GM20431 (cell line): ENCODE results near the gene C1orf21.
"Not testable (repeated sequence)": the region's sequence is repeated elsewhere in the genome, so short reads cannot be mapped to it uniquely, and the experiment has no call there.

Experiments used
- in situ Hi-C: fragments of 300-500 bp; cut with MseI, MboI; formaldehyde crosslinking; loops from one replicate; pipeline ENCODE4 v1.15.0; 2020; ENCODE audit warnings: low sequenced_read_pairs; ENCODE audit not compliant: unreplicated experiment

Gene C1orf21

DNA sequence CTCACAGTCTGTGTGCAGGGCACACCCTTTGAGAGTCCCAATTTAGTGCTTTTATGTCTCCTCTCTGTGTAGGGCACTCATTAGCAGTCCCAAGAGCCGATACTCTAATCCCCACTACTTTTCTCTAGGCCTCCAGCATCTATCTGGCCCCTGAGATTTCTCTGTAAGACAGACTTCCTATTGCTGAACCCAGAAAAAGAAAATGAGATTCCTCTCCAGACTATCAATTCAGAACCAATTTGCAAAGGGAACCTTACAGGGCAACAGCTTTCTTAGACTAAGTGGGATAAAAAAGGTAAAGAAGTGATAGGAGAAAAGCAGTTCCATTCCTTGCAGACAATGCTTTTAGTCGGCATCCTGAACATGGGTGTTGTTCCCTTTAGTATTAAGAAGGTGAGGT is 195.6 kb downstream of the C1orf21 start:
- in situ Hi-C loops, result no loop called here

DNA sequence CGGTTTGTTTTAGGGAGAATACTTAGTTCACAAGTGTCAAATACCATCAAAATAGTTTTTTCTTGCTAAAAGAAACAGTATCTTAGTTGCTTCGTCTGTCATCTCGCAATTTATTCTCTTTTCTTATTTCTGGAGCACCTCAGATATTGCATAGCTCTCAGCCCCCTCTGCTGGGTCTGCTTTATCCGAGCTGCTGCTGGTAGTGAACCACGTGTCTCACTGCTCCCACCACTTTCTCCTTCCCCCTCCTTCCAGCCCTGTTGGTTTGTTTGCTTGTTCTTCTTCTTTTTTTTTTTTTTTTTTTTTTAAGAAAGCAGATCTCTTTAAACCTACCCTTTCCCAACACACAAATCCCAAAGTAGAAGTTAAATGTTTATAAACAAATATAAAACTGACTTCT is 197.0 kb downstream of the C1orf21 start:
- in situ Hi-C loops, result no loop called here

DNA sequence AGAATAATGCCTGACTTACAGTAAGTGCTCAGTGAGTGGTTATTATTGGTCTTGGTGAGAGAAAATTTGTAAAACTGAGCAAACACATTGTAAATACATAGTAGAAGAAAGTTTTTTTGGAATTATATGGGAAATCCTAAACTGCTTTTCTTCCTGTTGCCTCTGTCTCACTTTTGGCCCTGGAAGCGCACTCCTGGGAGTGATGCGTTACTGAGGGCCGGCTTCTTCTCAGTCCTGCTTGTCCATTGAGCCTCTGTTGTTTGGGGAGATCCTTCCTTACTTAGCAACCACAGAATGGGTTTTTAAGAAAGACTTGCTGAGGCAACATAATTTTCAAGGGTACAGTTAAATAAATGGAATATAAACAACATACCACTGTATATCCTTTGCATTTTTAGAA is 201.9 kb downstream of the C1orf21 start:
- in situ Hi-C loops, result no loop called here

DNA sequence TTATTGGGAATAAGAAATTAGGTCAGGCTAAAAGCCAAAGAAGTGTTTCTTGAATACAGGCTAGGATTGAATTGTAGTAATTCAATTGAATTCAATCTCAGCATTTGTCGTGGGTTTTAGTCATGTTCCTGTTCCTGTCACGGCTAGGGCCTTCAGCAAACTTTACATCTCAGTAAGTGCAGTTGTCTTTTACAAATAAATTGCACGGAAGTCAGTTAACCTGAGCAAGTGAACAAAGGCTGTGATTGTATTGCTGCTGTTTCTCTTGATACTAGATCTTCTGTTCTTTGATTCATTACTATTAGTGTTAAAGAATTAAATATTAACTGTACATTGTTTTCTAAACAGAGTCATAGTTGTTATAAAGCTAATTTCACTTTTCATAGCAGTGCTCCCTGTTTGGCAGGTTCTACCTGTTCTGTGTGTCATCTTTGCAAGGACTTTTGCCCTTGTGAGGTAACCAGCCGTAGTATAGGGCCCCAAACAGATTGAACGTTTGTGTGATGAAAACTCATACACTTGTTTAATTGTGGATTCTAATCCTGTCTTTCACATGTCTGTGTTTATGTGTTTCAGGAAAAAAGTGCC is 203.4 kb downstream of the C1orf21 start:
- in situ Hi-C loops, result no loop called here

DNA sequence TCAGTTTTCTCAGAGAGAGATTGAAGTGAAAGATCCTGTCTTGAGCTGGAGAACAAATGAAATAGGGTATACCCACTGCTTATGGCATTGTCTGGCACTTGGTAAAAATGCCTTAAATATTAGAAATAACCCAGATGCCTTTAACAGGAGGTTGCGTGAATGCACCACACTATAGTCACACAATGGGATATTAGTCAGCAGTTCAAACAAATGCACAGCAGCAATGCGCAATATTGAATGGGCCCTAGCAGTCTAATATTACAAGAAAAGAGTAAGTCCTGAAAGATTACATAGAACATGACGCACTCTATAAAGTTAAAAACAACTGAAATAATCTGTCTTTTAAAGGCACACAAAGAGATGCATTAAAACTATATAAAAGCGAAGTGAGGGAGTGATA is 206.8 kb downstream of the C1orf21 start:
- in situ Hi-C loops, result no loop called here

DNA sequence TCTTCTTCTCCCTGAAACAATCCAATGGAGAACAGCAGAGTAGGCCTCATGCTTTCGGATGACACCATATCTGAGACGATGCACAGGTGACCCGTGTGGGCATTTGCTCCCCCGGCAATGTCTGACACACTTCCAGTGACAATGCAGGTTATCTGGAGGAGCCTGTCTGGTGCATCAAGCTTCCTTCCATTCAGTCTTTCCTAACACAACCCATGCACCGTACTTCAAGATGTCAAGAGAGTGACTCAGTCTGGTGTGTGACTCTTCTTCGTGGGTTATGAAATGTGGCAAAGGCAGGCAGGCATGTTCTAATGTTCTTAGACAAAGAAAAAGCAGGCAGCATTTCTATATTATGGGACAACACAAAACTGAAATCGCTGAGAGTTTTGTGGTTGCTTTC is 208.8 kb downstream of the C1orf21 start:
- in situ Hi-C loops, result no loop called here

DNA sequence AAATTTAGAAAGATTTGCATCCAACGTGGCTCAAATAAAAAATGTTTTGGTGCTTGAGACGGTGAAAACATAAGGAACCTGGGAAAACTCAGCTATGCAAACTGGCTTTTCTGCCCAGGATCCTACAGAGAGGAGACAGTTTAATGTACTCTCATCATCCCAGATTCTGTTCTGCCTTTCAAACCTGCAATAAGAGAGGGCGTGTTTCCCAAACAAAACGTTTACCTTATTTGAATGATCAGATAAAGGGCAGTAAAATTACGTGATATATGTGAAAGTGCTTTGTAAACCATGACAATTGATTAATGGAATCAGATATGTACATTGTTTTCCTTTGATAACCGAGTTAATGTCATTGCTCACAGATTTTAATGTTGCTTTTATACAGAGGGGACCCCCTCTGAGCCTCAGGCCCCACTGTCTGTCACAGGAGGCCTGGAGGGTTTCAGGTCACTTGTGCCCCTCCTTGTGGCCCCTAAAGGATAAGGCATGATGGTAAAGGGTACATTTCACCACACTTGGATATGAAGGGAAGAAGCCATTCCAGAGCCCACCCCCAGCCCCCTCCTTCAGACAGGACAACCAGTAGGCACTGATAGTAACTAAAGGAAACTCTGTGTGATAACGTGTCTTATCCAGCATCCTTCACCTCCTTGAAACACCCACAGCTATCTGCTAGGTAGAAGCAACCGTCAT is 210.3 kb downstream of the C1orf21 start:
- in situ Hi-C loops, result no loop called here

DNA sequence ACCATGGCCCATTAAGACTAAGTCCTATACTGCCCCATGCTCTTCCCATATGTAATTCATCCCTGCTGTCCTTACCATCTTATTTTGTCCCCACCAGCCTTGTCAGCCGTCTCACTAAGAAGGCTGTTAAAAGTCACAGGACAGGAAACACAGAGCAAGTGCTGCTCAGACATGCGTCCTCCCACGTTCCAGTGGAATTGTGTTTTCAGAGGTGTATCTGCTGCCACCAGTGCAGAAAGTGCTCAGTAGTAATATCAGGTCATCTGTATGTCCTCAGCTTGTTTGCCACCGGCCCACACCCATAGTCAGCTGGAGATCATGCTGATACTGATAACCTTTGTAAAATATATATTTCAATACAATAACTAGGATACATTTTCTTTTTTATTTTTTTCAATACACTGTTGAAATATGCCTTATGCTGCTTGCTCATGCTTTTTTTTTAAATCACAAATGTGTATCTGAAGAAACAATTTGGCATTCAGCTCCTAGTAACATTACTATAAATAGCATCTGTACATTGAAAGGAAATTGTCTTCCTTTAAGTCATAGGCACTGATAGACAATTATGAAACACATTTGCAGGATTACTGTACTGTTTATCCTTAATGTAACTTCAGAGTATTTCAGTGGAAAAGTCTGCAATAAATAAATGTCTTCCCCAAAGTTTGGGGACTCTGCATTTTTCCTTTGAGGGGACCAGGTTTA is 211.0 kb downstream of the C1orf21 start:
- in situ Hi-C loops, result no loop called here

DNA sequence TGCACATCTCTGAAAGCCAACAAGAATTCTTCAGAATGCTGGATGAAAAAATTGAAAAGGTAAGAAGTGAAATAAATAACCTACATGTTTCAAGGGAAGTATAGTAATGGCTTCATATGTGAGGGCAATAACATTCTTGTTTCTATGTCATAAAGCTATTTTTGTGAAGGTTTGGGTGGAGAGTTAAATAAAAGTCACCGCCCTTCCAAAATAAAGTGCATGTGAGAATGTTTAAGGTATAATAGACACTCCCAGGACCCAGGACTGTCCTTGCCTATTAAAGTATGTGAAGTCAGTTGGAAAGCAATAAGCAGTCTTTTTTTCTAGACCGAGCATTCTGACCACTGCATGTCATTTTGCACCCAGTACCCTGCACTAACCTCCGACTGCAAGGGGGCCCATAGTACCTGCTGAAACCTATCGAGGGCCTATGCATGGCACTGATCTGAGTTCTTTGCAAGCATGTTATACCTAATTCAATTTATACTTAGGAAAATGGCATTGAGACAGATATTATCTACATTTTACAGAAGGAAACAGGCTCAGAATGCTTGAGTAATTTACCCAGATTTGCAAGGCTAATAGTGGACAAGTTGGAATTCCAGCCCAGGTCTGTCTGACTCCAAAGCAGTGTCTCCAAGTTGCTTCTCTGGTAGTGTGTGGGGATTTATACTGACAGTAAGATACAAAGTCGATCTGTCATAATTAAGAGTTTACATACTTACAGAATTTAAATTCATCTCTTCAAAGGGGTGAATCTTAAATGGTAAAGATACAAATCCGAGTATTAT is 211.8 kb downstream of the C1orf21 start:
- in situ Hi-C loops, result no loop called here

DNA sequence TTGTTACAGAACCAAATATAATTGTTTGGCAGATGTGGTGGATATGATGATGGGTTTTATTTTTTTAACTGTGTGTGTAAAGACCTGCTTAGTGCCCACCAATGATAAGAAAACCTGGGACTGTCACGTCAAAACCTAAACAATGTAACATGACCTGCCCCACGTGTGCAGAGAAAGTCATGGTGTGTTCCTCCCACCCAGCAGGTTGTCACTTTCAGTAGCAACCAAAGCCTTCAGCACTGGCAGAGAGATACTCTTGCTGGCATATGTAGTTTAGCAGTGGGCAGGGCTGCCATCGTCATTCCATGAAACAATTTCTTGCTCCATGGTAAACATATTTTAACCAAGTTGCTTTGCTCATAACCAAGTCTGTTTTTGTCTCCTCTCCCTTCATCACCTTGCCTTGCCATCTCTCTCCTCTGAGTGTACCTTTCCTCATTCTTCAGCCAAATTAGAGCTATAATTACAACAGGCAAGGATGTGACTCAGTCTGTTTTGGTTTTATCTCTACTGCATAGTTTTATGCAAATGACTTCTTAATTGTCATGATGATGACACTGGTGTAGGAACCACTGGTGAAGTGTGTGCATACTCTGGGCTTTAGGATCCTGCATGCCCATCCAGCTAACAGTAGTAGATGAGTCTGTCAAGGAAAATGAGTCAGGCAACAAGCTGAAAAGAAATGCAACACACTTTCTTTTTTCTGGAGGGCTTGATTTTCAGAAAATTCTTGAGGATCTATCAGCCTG is 217.5 kb downstream of the C1orf21 start:
- in situ Hi-C loops, result no loop called here

DNA sequence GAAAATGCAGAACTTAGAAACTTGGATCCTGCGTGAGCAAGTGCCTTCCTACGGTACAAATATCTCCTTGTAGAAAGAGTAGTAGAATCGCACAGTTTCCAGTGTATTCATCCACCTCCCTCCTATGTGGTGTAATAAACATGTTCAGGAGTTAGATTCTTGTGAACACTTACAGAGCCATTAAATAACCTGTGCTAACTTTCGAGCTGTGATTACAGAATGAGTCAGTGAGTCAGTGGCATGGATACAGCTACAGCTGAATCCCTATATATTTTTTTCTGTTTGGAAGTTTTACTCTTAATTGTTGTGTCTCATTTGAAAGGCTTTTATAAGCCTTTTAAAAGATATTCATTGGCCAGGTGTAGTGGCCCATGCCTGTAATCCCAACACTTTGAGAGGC is 219.1 kb downstream of the C1orf21 start:
- in situ Hi-C loops, result no loop called here

DNA sequence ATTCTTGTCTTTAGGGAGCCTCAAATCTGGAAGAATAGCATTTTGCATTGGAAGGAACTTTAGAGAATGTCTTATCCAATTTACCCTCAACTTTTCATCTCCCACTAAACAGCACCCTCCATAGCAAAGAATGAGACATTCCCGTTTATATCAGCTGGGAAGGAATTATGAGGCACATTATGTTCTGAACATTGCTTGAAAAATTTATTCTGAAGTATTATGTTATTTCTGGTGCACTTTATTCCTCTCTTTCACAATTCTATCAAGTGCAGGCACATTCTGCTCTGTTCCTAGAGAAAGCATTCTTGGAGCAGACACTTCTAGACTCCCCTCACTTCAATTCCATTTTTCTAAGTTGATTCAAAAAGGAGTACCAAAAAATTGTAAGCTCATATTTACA is 220.0 kb downstream of the C1orf21 start:
- in situ Hi-C loops, result no loop called here

DNA sequence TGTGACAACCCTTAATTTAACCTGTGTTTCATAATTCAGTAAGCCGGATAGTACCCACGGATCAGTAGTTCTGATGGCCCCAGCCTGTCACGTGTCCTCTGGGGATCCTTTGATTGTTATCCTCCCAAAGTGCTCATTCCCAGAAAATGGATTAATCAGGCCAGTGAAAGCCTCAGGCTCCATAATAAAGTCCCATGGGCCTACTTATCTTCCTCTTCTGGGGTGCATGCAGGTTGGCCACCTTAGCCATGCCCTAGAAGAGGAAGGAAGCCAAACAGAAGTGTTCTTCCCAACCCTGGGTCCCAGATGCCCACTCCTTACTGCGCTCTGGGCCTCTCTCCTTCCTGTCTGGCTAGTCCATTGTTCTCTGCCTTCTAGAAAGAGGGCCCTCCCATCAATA is 221.8 kb downstream of the C1orf21 start:
- in situ Hi-C loops, result no loop called here

DNA sequence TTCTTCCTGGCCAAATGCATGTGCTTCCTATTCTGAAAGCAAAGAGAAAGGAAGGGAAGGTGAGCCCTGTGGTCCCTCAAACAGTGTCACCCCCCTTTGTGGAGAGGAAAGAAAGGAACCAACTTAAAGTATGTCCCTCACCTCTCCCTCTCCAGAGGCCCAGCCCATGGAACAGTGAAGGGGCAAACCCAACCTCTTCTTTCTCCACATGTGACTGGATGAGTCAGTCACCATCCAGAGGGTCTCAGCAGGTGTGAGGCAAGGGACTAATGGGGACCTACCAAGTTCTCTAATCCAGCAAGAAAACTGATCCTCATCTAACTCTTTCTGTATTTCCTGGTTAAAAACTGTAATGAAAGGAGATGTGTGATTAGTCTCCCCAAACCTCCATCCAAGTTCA is 222.2 kb downstream of the C1orf21 start:
- in situ Hi-C loops, result no loop called here

DNA sequence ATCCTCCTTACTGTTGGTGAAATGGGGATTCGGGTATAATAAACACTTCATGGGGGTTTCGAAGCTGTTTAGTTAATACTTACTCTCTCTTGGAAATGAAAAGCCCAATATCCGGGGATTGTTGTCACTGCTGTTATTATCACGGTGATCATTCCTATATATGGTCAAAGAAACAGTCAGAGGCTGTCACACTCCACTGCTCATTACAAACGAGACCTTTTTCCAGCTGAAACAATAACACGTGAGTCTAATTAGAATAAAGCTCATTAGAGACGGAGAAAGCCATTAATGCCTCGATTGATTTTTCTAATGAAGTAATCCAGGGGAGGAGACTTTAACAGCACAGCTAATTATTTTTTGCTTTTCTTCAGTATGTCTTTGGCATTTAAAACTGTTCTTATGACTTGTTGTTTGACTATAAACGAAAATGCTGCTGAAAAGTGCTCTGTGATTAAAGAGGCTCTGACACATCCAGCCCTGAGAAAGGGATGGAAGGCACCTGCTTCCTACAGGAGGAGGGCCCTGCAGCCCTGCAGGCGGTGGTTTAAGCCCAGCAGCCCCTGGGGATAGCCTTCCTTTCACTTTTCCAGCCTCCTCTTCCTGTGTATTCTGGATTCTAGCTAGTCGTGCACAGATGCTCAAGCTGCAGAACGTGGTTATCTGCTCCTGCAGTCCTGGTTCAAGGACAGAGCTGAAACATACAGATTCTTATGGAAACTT is 224.2 kb downstream of the C1orf21 start:
- in situ Hi-C loops, result no loop called here

DNA sequence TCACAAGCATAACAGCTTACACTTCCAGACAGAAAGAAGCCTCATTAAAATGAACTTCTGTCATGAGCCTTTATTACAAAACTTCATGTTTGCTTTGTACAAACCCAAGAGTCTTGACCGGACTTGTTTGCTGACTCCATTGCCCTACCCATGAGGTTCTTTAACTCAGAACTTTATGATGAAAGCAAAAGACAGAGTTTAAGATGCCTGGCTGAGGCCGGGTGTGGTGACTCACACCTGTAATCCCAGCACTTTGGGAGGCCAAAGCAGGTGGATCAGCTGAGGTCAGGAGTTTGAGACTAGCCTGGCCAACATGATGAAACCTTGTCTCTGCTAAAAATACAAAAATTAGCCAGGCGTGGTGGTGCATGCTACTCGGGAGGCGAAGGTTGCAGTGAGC is 225.4 kb downstream of the C1orf21 start:
- in situ Hi-C loops, result not testable (repeated sequence)

DNA sequence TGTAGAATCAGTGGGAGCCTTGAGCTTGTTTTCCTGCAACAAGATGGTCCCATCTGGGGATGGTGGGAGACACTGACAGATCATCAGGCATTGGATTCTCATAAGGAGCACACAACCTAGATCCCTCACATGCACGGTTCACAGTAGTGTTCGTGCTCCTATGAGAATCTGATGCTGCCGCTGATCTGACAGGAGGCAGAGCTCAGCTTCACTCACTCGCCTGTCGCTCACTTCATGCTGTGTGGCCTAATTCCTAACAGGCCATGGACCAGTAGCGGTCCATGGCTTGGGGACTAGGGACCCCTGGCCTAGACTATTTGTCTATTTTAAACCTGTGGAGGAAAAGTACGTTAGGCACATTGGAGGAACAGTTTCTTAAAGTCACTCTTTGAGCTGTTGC is 227.8 kb downstream of the C1orf21 start:
- in situ Hi-C loops, result no loop called here

DNA sequence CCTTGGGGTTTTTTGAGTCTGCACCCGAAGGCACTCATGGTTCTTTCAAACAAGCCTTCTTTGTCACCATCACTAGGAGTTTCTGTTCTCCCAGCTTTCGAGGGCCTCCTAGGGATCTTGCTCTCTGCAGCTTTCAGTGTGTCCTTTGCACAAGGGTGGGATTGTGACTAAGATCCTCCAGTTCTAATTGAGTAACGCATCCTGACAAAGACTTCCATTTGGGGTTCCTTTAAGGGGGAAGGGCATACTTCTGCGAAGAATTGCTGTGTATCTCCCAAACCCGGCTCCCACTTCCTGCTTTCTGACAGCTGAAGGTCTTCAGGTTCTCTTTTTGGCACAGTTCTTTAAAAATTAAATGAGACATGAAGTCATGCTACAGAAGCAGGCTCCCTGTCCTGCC is 228.5 kb downstream of the C1orf21 start:
- in situ Hi-C loops, result no loop called here

DNA sequence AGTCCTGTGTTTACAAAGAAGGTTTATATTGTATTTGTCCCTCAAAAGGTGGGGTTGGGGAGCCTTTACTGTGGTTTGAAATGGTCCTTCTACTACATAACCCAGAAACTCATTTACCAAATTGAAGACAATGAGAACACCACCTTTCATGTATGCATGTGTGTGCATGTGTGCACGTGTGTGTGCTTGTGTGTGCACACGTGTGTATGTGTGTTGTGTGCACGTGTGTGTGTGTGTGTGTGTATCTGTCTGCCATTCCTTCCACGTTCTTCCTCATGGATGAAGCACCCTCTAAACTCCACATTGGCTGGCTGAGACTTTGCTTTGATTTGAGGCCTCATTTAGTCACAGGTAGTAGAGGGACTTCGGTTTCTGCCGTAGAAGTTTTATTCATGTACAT is 229.7 kb downstream of the C1orf21 start:
- in situ Hi-C loops, result no loop called here
